B cell (primary cell): Measurements from ENCODE around the gene TTF1.

ENCODE experiments used
- EZH2 ChIP-seq: IDR thresholded peaks from 2 replicates; pipeline ENCODE4 v1.6.1; 2012; ENCODE audit warnings: borderline replicate concordance, low read depth, mild to moderate bottlenecking, moderate library complexity, low read length; ENCODE audit not compliant: insufficient read depth, poor library complexity, severe bottlenecking
- TF ChIP-seq, protein P1 (sequence below): fragments of 200-600 bp; IDR thresholded peaks from one replicate; pipeline ENCODE4 v1.8.0; 2022; ENCODE audit warnings: antibody characterized with exemption, mild to moderate bottlenecking

DNA sequence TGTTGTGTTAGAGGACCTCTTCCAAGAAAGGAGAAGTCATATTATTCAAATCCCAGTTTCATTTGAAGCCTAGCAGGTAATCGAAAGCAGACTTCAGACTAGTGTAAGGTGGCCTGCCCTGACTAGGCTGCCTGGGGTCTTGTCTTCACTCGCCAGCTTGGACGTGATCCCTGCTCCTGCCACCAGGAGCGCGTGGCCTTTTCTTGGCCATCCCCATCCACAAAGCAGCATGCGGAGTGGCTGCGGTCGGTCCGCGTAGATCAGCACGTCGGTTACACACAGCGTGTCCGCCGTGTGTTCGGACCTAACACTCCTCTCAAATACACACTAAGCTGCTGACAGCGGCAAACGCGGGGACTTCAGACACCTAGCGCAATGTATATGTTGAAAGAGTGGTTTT, 40.7 kb upstream of the TTF1 start:
- TF ChIP-seq, protein P1, sequence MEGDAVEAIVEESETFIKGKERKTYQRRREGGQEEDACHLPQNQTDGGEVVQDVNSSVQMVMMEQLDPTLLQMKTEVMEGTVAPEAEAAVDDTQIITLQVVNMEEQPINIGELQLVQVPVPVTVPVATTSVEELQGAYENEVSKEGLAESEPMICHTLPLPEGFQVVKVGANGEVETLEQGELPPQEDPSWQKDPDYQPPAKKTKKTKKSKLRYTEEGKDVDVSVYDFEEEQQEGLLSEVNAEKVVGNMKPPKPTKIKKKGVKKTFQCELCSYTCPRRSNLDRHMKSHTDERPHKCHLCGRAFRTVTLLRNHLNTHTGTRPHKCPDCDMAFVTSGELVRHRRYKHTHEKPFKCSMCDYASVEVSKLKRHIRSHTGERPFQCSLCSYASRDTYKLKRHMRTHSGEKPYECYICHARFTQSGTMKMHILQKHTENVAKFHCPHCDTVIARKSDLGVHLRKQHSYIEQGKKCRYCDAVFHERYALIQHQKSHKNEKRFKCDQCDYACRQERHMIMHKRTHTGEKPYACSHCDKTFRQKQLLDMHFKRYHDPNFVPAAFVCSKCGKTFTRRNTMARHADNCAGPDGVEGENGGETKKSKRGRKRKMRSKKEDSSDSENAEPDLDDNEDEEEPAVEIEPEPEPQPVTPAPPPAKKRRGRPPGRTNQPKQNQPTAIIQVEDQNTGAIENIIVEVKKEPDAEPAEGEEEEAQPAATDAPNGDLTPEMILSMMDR = no peak
- no peak for TF ChIP-seq EZH2
